ENCODE data around the gene USP14. TPM values are rescaled to one million over a fixed set of nuclear protein-coding genes. Genes with fewer than 3 reads are reported as not detected.
"Not testable (repeated sequence)": the region's sequence is repeated elsewhere in the genome, so short reads cannot be mapped to it uniquely, and the experiment has no call there.

Gene USP14
- total RNA-seq, 1 experiment from 2014 or later = 56.1 TPM

- H3K79me2 ChIP-seq (ENCODE audit: insufficient read depth, low read length); POLR2A ChIA-PET; BruUV-seq (replicated peaks); RAD21 ChIA-PET (ENCODE audit: low non-redundant PET in 1 of 2, low total read pairs in 2 of 2, uncharacterized antibody in 2 of 2, unreplicated experiment in 2 of 2); ATAC-seq; H4K20me1 ChIP-seq (ENCODE audit: insufficient read depth); DNase-seq (ENCODE audit: low read depth, low spot score); H3K4me2 ChIP-seq (ENCODE audit: low read length); H2AFZ ChIP-seq (ENCODE audit: low read depth, low read length, poor library complexity, severe bottlenecking); H3K36me3 ChIP-seq (ENCODE audit: control insufficient read depth in 1 of 2, insufficient read depth in 2 of 2, low read length in 2 of 2); H3K4me3 ChIP-seq (replicated peaks in 1 of 2; ENCODE audit: low read depth in 1 of 2, low read length in 2 of 2); H3K27me3 ChIP-seq (ENCODE audit: insufficient read depth, low read length); H3K9me2 ChIP-seq (ENCODE audit: insufficient read depth); H3K27ac ChIP-seq (ENCODE audit: low read depth, low read length); CTCF ChIA-PET; H3K9ac ChIP-seq (ENCODE audit: low read length); H3K4me1 ChIP-seq (ENCODE audit: control insufficient read depth in 1 of 2, insufficient read depth in 2 of 2, low read length in 2 of 2); H3K9me3 ChIP-seq (ENCODE audit: control insufficient read depth in 1 of 2, insufficient read depth in 1 of 2, low read depth in 1 of 2, low read length in 2 of 2): not testable (repeated sequence)
- TF ChIP-seq ATF3 (IDR thresholded peaks at IDR 0.05) = peak; percentile 59
- peak; percentile 50; the same call in 1 of the 2 replicates for TF ChIP-seq CEBPB (IDR thresholded peaks at IDR 0.05; ENCODE audit: low read depth)
- intact Hi-C loops (cut with micrococcal nuclease) = loop anchor here (5.0 kb wide), 2 partner anchors 47 to 157 kb away; partner anchors contain the start of genes THOC1 and USP14
Measured at GRCh38 chr18:110351-111201, 47.8 kb upstream of the USP14 start.

GRCh38 chr18:111306-112014 lies 46.9 kb upstream of the USP14 start:
- ChIA-PET POLR2A (no interaction called here), RAD21 (ENCODE audit: low non-redundant PET in 1 of 2, low total read pairs in 2 of 2, uncharacterized antibody in 2 of 2, unreplicated experiment in 2 of 2) (no interaction called here), CTCF (no interaction called here)
- H3K4me1 ChIP-seq (ENCODE audit: control insufficient read depth in 1 of 2, insufficient read depth in 2 of 2, low read length in 2 of 2) = peaks cover 3 to 5% of the 10 kb centered on the region in 2 experiments; a peak in 2 of 4 replicates
- H3K27me3 ChIP-seq (ENCODE audit: insufficient read depth, low read length) = no peaks in the 10 kb centered on the region
- H3K36me3 ChIP-seq (ENCODE audit: control insufficient read depth in 1 of 2, insufficient read depth in 2 of 2, low read length in 2 of 2) = no peaks in the 10 kb centered on the region
- no peak overlapping the region for H3K4me3 ChIP-seq (replicated peaks in 1 of 2; ENCODE audit: low read depth in 1 of 2, low read length in 2 of 2)
- no TSS peak for BruUV-seq (replicated peaks)
- peaks cover 2 to 5% of the 10 kb centered on the region in 2 experiments; a peak in 1 of 4 replicates for H3K9me3 ChIP-seq (ENCODE audit: control insufficient read depth in 1 of 2, insufficient read depth in 1 of 2, low read depth in 1 of 2, low read length in 2 of 2)
- H3K9me2 ChIP-seq (ENCODE audit: insufficient read depth) = no peaks in the 10 kb centered on the region
- no peaks in the 10 kb centered on the region for H3K79me2 ChIP-seq (ENCODE audit: insufficient read depth, low read length)
- peak; percentile 57; the same call in 1 of the 2 replicates for TF ChIP-seq MAX (IDR thresholded peaks at IDR 0.05)
- no peak for TF ChIP-seq POLR2A (IDR thresholded peaks at IDR 0.05; ENCODE audit: borderline replicate concordance, extremely low read depth, insufficient read depth, insufficient read length)
- TF ChIP-seq POLR2AphosphoS5 (IDR thresholded peaks at IDR 0.05; ENCODE audit: low read depth, low read length) = no peak
- TF ChIP-seq CEBPB (IDR thresholded peaks at IDR 0.05; ENCODE audit: low read depth) = no peak
- TF ChIP-seq ELF1 (IDR thresholded peaks at IDR 0.05; ENCODE audit: borderline replicate concordance, low read depth) = no peak
- no peak for TF ChIP-seq JUND (IDR thresholded peaks at IDR 0.05)
- TF ChIP-seq CBX3 (IDR thresholded peaks at IDR 0.05; ENCODE audit: low read depth) = no peak
- no peak overlapping the region for H3K9ac ChIP-seq (ENCODE audit: low read length)
- intact Hi-C loops (cut with micrococcal nuclease) = loop anchor here (5.0 kb wide), 2 partner anchors 46 to 156 kb away; partner anchors contain the start of genes THOC1 and USP14
- H3K4me2 ChIP-seq (ENCODE audit: low read length) = peak overlapping the region; percentile 50
- no peak for DNase-seq (ENCODE audit: low read depth, low spot score)
- no peak overlapping the region for H3K27ac ChIP-seq (ENCODE audit: low read depth, low read length)
- no peaks in the 10 kb centered on the region for H4K20me1 ChIP-seq (ENCODE audit: insufficient read depth)
- ATAC-seq = peak; percentile 58
- no peak overlapping the region for H2AFZ ChIP-seq (ENCODE audit: low read depth, low read length, poor library complexity, severe bottlenecking)

- H3K27me3 ChIP-seq (ENCODE audit: insufficient read depth, low read length); H3K4me2 ChIP-seq (ENCODE audit: low read length); H3K9ac ChIP-seq (ENCODE audit: low read length); H4K20me1 ChIP-seq (ENCODE audit: insufficient read depth); H3K4me1 ChIP-seq (ENCODE audit: control insufficient read depth in 1 of 2, insufficient read depth in 2 of 2, low read length in 2 of 2); CTCF ChIA-PET; POLR2A ChIA-PET; H2AFZ ChIP-seq (ENCODE audit: low read depth, low read length, poor library complexity, severe bottlenecking); RAD21 ChIA-PET (ENCODE audit: low non-redundant PET in 1 of 2, low total read pairs in 2 of 2, uncharacterized antibody in 2 of 2, unreplicated experiment in 2 of 2); DNase-seq (ENCODE audit: low read depth, low spot score); H3K27ac ChIP-seq (ENCODE audit: low read depth, low read length); H3K9me3 ChIP-seq (ENCODE audit: control insufficient read depth in 1 of 2, insufficient read depth in 1 of 2, low read depth in 1 of 2, low read length in 2 of 2); ATAC-seq; H3K36me3 ChIP-seq (ENCODE audit: control insufficient read depth in 1 of 2, insufficient read depth in 2 of 2, low read length in 2 of 2); H3K79me2 ChIP-seq (ENCODE audit: insufficient read depth, low read length); H3K9me2 ChIP-seq (ENCODE audit: insufficient read depth): not testable (repeated sequence)
- H3K4me3 ChIP-seq (replicated peaks in 1 of 2; ENCODE audit: low read depth in 1 of 2, low read length in 2 of 2) = peak overlapping the region in 1 of 2 experiments; percentile 13; a peak in 1 of 4 replicates
- intact Hi-C loops (cut with micrococcal nuclease) = loop anchor here (5.0 kb wide), 2 partner anchors 45 to 155 kb away; partner anchors contain the start of genes THOC1 and USP14
- TSS peak; percentile 65 for BruUV-seq (replicated peaks)
Measured at GRCh38 chr18:112015-112733, 46.2 kb upstream of the USP14 start.
